Kidney capillary endothelial cell (primary cell): ENCODE measurements around the gene ST7.
"Not testable (repeated sequence)": the region's sequence is repeated elsewhere in the genome, so short reads cannot be mapped to it uniquely, and the experiment has no call there.

Source experiments
- DNase-seq: peaks from one replicate; pipeline ENCODE4 v3.0.0-alpha.2; 2018; ENCODE audit warnings: low spot score

The ST7 gene

DNA sequence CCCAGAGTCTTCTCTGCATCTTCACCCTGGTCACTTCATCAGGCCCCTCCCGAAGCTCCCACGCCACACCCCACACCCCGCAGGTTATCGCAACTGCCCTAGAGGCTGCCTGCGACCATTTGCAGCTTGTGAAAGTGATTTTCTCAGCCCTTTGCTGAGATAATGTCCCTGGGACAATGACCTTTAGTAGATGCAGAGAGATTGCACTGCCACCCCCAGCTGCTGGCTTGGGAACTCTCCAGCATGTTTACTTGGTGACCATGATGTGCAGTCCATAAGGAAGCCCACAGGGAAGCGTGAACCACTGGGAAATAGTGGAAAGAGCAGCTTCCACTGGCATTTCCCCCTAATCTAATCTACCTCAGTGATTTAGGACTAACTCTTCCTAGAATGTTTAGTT, 272.2 kb downstream of the ST7 start:
- no peak for DNase-seq

GRCh38 chr7:117227091-117227490, 273.8 kb downstream of the ST7 start:
- DNase-seq = no peak

DNA sequence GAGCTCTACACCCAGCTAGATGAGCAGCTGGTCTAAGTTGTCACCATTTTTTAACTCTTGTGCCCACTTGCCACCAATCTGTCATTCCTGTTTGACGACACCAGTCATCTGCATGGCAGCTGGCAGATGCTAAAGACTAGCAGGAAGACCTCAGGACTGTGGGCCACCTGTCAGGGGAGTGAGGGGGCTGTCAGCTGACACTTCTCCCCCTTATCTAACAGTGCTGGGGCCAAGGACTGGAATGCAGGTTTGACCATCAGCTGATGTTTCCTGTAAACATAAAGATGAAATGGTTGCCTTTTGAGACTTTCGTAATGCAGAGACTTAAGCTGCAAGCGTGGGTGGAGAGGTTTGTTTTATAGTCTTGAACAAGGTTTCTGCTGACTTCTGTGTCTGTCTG, 276.0 kb downstream of the ST7 start:
- DNase-seq = no peak

- DNase-seq = no peak
These were observed 277.2 kb downstream of the ST7 start for GRCh38 chr7:117230276-117231046.

DNA sequence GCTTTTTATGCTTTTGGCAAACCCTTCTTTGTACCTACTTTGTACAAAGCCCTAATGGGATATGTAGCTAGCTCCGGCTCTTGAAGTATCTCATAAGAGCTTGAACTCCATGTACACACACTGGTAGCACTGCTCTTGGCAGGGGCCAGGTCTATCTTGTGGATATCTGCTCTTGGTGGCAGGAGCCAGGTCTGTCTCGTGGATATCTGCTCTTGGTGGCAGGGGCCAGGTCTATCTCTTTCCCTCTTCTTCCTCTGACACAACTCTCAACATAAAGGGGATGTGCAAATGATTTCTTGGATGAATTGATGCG, 277.7 kb downstream of the ST7 start:
- no peak for DNase-seq

- no peak for DNase-seq
These were observed 284.3 kb downstream of the ST7 start for GRCh38 chr7:117237646-117238045.

DNA sequence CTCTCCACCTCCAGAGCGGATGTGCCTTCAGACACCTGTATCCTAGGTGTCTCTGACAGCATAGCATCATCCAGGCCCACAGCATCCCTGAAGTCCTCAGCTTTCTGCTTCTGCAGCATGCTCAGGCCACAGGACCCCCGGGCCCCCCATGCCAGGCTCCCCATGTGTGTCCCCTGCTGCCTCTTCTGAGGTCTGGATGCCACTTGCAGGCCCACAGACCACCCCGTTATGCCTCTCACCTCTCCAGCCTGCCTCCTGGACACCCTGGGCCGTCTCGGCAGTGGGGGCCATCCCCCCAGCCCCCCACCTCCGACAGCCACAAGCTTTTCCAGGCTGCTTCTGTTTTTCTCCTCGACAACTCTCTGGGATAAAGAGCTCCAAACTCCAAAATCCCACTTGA, 285.2 kb downstream of the ST7 start:
- no peak for DNase-seq

- DNase-seq = no peak
These were observed 285.6 kb downstream of the ST7 start for GRCh38 chr7:117238937-117239336.

DNA sequence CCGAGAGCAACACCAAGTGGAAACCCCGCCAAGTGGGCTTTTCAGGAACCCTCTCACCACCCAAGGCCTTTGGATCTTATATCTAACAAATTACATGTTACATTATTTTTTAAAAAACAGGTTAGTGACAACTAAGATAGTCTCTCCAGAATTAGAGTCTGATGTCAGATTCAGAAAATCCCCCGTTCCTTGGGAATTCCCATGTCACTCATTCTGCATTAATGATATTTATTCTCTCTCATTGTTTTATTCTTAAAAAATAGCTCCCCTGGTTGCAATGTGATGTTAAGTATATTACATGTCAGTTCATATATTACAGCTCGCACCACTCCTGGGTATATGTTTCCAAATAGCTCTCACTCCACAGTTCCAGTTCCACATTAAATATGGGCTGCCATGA, 287.8 kb downstream of the ST7 start:
- no peak for DNase-seq

DNA sequence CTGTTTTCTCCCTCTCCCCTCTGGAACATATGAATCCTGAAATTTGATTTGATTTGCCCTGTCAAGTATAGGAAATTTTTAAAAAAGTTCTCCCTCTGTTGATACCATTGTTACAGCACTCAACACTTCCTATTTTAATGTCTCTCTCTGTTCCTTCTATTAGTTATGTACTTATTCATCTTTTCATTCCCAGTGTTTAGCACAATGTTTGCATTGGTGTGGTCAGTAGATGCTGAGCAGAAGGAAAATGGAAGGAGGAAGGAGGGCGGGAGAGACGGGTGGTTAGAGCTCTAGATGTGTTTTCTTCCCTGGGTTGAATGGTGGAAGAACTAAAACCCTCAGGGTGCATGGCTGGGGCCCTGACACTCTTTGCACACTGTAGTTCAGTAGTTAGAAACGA, 290.1 kb downstream of the ST7 start:
- DNase-seq = no peak

- not testable (repeated sequence) for DNase-seq
These were observed 292.4 kb downstream of the ST7 start for GRCh38 chr7:117245703-117246102.

DNA sequence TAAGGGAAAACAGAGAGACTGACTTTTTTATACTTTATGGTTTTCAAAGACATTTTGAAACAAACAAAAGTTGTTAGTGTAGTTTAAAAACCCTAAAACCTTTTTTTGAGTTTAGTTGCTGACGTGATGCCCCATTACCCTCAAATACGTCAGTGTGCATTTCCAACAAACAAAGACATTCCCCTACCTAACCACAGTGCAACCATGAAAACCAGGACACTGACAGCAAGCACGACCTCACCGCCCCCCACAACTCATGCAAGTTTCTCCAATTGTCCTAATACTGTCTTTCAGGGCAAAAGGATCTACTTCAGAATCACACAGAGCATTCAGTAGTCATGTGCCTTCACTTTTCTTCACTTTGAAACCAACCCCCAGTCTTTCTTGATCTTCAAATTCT, 294.5 kb downstream of the ST7 start:
- DNase-seq = no peak

DNA sequence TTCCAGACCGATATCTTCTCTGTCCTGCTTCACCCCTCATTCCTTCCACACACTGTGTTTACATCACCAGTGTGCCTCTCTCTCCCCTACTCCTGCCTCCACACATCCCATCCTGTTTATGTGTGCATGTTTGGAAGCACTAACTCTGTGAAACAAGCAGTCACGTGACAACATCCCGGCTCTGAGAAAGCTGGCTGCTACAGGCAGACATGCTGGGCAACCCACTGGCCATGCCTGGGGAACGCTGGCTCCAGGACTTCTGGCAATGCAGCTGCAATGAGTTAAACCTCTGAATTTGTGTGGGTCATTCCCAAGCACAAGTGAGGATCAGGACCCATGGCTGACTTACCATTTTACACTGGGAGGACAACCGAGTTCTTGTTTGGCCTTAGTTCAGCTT, 295.5 kb downstream of the ST7 start:
- no peak for DNase-seq

GRCh38 chr7:117249696-117250095, 296.4 kb downstream of the ST7 start:
- no peak for DNase-seq

DNA sequence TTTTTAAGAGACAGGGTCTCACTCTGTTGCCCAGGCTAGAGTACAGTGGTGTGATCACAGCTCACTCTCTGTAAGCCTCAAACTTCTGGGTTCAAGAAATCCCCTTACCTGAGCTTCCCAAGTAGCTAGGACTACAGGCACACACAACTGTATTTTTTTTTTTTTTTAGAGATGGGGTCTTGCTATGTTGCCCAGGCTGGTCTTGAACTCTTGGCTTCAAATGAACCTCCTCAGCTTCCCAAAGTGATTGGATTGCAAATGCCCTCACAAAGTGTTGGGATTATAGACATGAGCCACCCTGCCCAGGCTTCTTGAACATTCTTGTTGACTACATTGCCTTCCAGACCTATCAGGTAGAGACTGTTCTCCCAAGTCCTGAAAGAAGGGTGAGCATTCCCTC, 296.9 kb downstream of the ST7 start:
- DNase-seq = no peak

- no peak for DNase-seq
These were observed 297.5 kb downstream of the ST7 start for GRCh38 chr7:117250801-117251200.

DNA sequence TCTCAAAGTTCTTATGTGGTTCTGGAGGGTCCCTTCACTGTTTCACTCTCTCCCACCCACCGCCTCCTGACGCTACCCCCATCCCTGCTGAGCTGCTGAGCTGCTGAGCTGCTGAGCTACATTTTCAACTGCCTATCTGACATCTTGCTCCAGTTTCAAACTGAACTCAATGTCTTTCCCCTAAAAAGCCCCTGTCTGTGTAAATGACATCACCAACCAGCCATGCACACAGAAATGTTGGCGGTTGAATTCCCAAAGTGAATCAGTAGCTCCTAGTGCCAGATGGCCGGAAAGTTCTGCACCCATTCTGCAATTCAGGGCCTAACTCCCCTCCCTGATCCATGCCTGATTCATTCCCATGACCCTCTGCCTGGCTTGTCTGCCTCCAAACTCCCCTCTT, 298.4 kb downstream of the ST7 start:
- DNase-seq = no peak

DNA sequence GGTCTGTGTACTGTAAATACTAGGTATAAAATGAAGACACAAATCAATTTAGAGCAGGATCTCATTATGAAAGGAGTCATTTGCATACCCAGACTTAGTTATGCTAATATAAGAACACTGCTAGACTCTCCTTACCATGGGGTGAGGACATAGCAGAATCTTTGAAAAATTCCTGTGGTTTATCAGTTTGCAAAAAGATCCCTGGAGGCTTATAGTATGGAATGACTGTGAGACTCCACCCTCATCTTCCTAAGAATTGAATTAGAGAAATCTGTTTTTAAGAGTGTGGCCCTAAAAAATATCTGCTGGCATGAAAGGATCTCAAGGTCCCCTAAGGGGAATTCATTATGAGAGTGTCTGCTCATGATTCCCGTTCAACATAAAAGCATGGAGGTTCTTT, 306.3 kb downstream of the ST7 start:
- no peak for DNase-seq

- no peak for DNase-seq
These were observed 309.2 kb downstream of the ST7 start for GRCh38 chr7:117262546-117262945.

DNA sequence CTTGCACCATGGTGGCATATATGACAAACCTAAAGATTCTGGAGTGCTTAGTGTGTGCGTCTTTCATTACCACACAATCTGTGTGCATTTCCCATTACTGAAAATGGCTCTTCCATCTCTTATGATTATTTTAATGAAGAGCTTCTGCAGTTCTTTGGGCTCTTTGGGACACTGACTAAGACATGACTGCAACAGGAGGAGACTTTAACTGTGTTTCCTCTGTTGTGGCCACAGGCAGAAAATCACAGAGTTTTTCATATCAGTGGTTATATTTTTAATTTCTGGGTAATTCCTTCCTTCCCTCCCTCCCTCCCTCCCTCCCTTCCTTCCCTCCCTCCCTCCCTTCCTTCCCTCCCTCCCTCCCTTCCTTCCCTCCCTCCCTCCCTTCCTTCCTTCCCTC, 311.4 kb downstream of the ST7 start:
- no peak for DNase-seq

DNA sequence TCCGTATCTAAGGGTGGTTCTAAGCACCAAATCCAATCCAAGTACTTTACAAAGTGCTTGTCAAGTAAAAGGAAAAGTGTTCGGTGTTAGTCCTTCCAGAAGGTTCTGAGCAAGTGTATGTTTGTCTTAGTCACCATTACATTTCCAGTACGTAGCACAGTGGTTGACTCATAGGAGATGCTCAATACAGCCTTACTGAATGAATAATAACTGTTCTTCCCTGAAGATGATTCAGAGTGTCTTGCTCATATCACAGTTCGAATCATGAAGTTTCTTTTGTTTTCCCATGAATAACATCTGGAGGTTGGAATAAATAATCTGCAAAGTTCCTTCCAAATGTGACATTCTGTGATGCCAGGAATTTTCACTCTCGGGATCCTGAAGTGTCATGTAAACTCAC, 316.1 kb downstream of the ST7 start:
- DNase-seq = peak; percentile 96

DNA sequence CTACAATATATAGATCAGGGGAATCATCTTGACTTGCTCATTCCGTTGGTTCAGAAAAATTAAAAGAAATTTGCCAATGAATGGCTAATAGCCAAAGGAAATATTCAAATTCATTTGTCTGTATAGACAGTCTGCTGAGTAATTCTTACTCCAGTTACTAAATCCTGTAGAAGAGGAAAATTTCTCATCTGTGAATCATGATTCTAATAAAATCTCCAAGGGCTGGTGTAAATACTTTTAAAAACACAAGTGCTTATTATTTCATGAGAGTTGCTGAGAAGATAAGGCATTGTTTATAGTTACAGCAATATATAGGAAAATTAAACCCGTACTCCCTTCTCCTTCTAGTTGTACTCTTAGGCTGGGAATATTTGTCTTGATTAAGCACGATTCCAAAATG, 316.6 kb downstream of the ST7 start:
- peak; percentile 85 for DNase-seq

- DNase-seq = no peak
These were observed 317.1 kb downstream of the ST7 start for GRCh38 chr7:117270371-117270770.

DNA sequence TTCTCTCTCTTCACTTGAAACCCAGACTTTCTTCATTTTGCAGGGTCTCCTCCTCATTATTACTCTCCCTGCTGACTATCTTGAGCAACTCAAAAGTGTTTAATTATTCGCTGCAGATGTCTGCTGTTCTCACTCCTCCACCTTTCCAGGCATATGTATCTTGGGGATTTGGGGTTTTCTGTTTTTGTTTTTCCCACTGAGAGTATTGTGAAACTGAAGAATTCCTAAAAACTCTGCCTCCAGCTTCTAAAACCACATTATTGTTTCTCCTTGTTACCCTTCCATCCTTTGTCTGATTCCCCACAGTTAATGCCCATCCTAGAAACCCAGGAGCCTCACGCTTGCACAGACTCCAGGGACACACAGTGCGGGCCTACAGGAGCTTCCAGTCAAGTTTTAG, 318.3 kb downstream of the ST7 start:
- no peak for DNase-seq
